ENCODE results near the gene ZSWIM4.

Gene ZSWIM4

GRCh38 chr19:13823901-13824300, 28.7 kb downstream of the ZSWIM4 start:
- FAIRE-seq (no peak), DNase-seq (ENCODE audit: insufficient read length, low spot score) (no peak)
- TF ChIP-seq CTCF (IDR thresholded peaks at IDR 0.05; ENCODE audit: insufficient read depth, missing control alignments), result no peak

- FAIRE-seq (no peak), DNase-seq (ENCODE audit: insufficient read length, low spot score) (no peak)
- no peak for TF ChIP-seq CTCF (IDR thresholded peaks at IDR 0.05; ENCODE audit: insufficient read depth, missing control alignments)
These were observed 29.5 kb downstream of the ZSWIM4 start for GRCh38 chr19:13824703-13825102.

GRCh38 chr19:13825489-13826441, 30.5 kb downstream of the ZSWIM4 start:
- no peak for DNase-seq (ENCODE audit: insufficient read length, low spot score)
- no peak for TF ChIP-seq CTCF (IDR thresholded peaks at IDR 0.05; ENCODE audit: insufficient read depth, missing control alignments)
- FAIRE-seq, result no peak

- FAIRE-seq, result no peak
- no peak for TF ChIP-seq CTCF (IDR thresholded peaks at IDR 0.05; ENCODE audit: insufficient read depth, missing control alignments)
- DNase-seq (ENCODE audit: insufficient read length, low spot score), result no peak
These were observed 31.5 kb downstream of the ZSWIM4 start for GRCh38 chr19:13826652-13827235.

GRCh38 chr19:13827656-13828055, 32.4 kb downstream of the ZSWIM4 start:
- FAIRE-seq (no peak), DNase-seq (ENCODE audit: insufficient read length, low spot score) (no peak)
- no peak for TF ChIP-seq CTCF (IDR thresholded peaks at IDR 0.05; ENCODE audit: insufficient read depth, missing control alignments)

GRCh38 chr19:13830114-13830740, 35.0 kb downstream of the ZSWIM4 start:
- TF ChIP-seq CTCF (IDR thresholded peaks at IDR 0.05; ENCODE audit: insufficient read depth, missing control alignments), result no peak
- no peak for FAIRE-seq
- DNase-seq (ENCODE audit: insufficient read length, low spot score), result no peak
